Heart right ventricle (tissue), 16 donors: ENCODE measurements around the gene PALD1. TPM values are rescaled to one million over a fixed set of nuclear protein-coding genes. Genes with fewer than 3 reads are reported as not detected.

Source experiments
- ATAC-seq, 8 donors: fragments of 200-7000 bp; cut with Tn5 transposase; one replicate each; pipeline ENCODE4 v1.9.1; 2020; ENCODE audit warnings: mild to moderate bottlenecking in 8 of 8, moderate library complexity in 8 of 8, moderate number of reproducible peaks in 1 of 8
- DNase-seq, 2 donors: peaks; one replicate each; pipeline ENCODE4 v3.0.0-alpha.2; 2020
- H3K27ac ChIP-seq, 10 donors: fragments of 200-600 bp; sonication (generic) in 2 of 10; one replicate each; pipeline versions ENCODE4 v1.5.0 to v1.8.0; 2020 to 2022; ENCODE audit warnings: mild to moderate bottlenecking in 3 of 10
- H3K27me3 ChIP-seq, 7 donors: fragments of 200-600 bp; one replicate each; pipeline ENCODE4 v1.8.0; 2021 to 2022; ENCODE audit warnings: mild to moderate bottlenecking in 2 of 7
- H3K36me3 ChIP-seq, 9 donors: fragments of 200-600 bp; sonication (generic) in 1 of 9; one replicate each; pipeline versions ENCODE4 v1.5.0 to v1.8.0; 2020 to 2022; ENCODE audit warnings: mild to moderate bottlenecking in 2 of 9
- H3K4me1 ChIP-seq, 9 donors: fragments of 200-600 bp; sonication (generic) in 1 of 9; one replicate each; pipeline versions ENCODE4 v1.5.0 to v1.8.0; 2020 to 2022; ENCODE audit warnings: mild to moderate bottlenecking in 4 of 9
- H3K4me3 ChIP-seq, 10 donors: fragments of 200-600 bp; sonication (generic) in 2 of 10; one replicate each; pipeline versions ENCODE4 v1.5.0 to v1.8.0; 2020 to 2022; ENCODE audit warnings: mild to moderate bottlenecking in 7 of 10, moderate library complexity in 2 of 10
- H3K9me3 ChIP-seq, 11 donors: fragments of 200-600 bp in 10 of 11; sonication (generic) in 2 of 11; one replicate each; pipeline versions ENCODE4 v1.5.0 to v1.8.0; 2013 to 2022; ENCODE audit warnings: mild to moderate bottlenecking in 2 of 11, control low read depth in 1 of 11, moderate library complexity in 1 of 11
- WGBS, 2 donors: extraction: QIAGEN DNeasy Blood & Tissue Kit; methylation state at CpG; one replicate each; pipeline ENCODE4 v1.1.7; 2013; ENCODE audit warnings: inconsistent platforms in 1 of 2; 5-methylcytosine and 5-hydroxymethylcytosine counted together
- intact Hi-C, 10 donors: fragments of 100-400 bp; cut with DNase I; formaldehyde crosslinking; loops; one replicate each; pipeline versions ENCODE4 v1.11.1 to v1.14.2; 2022
- polyA plus RNA-seq, 2 donors: library from polyadenylated mRNA; stranded (reverse); fragments of 200-250 nt; gene quantifications; one replicate each; pipeline ENCODE4 v1.2.3, GENCODE V29; 2013
- total RNA-seq, 10 donors: library from RNA; stranded (reverse); fragmentation: NEBNext Ultra II Directional in 3 of 10; extraction: Animal tissue kit (Norgen Biotek cat#: 25700) in 3 of 10; gene quantifications; one replicate each; pipeline versions ENCODE4 v1.2.1 to v1.2.4, GENCODE V29; 2021 to 2023
- TF ChIP-seq, protein P1 (sequence below), 9 donors: fragments of 200-600 bp; sonication (generic) in 2 of 9; IDR thresholded peaks; one replicate each; pipeline versions ENCODE4 v1.5.0 to v1.8.0; 2021 to 2022; ENCODE audit warnings: antibody characterized with exemption in 9 of 9, mild to moderate bottlenecking in 5 of 9, moderate library complexity in 1 of 9
- donor health status: Arrhythmogenic right ventricular cardiomyopathy.
- donor health status: ischemic (EF 13 %, LVEDD 7.1; RV severe dilation, severe dysfunction).
- donor health status: healthy with polysubstance abuse.
- donor health status: DM: no; HTN: yes; CAD: no.
- donor health status: DM: no; HTN: no; CAD: no.
- donor health status: ischemic (EF 25% LVEDD 6.9; RV normal size, moderate dysfunction).
- donor health status: ischemic (EF 25% LVEDD 5.7; RV mildly dilated, moderate dysfunction).
- donor health status: healthy.
- donor health status: DM: yes; HTN: yes; CAD: no.
- donor health status: Ischemic cardiomyopathy.
- donor health status: ischemic (EF 35%, LVEDD 5.7; RV mildly dilated, moderate dysfunction).
- donor health status: nonischemic (EF 11% LVEDD 7.7; RV severe dilation, severe dysfunction).
- donor health status: DM: yes; HTN: yes; CAD: no.
- donor health status: PGD.
- donor health status: ischemic (EF 29% LVEDD 5.4; RV normal size, mild dysfunction).
- donor health status: nonischemic (EF 23%, LVEDD 6.1; RV moderate dilation, normal function).

PALD1 gene
- total and polyA plus RNA-seq, 12 donors: 4.1 to 10.3 (median 5.9) TPM

DNA sequence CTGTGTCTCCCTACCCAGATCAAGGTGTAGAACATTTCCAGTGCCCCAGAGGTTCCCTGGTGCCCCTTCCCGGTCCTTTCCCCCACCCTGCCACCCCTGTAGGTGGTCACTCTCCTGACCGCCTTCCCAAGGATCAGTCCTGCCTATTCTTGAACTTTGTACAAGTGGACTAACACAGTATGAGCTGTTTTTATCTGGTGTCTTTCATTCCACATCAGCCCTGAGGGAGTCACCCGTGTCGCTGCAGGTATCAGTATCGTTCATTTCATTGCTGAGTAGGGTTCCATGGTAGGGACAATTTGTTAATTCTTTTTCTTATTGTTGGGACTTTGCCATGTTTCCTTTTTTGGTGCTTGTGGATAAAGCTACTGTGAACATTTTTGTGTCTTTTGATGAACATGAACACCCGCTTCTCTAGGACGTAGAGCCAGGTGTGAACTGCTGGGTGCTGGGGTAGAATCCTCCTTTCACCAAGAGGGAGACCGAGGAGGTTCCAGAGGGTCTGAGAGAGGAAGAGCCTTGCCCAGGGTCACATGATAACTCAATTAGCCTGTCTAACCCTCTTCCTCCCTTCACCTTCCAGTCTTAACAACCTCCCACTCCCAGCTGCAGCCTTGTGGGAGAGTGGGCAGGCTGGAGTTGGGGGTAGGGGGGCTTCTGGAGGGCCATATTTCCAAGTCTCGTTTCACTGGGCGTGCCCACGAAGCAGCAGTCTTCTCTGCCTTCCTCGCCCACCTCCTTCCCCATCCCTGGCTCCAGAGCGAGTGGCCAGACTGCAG, 18.0 kb downstream of the PALD1 start:
- H3K9me3 ChIP-seq: no peaks in the 10 kb centered on the region
- TF ChIP-seq, protein P1, sequence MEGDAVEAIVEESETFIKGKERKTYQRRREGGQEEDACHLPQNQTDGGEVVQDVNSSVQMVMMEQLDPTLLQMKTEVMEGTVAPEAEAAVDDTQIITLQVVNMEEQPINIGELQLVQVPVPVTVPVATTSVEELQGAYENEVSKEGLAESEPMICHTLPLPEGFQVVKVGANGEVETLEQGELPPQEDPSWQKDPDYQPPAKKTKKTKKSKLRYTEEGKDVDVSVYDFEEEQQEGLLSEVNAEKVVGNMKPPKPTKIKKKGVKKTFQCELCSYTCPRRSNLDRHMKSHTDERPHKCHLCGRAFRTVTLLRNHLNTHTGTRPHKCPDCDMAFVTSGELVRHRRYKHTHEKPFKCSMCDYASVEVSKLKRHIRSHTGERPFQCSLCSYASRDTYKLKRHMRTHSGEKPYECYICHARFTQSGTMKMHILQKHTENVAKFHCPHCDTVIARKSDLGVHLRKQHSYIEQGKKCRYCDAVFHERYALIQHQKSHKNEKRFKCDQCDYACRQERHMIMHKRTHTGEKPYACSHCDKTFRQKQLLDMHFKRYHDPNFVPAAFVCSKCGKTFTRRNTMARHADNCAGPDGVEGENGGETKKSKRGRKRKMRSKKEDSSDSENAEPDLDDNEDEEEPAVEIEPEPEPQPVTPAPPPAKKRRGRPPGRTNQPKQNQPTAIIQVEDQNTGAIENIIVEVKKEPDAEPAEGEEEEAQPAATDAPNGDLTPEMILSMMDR (IDR thresholded peaks at IDR 0.05): no peak
- ATAC-seq (no peak), DNase-seq (no peak)
- H3K4me3 ChIP-seq: no peak overlapping the region
- H3K4me1 ChIP-seq: peaks cover 3 to 81% (median 65%) of the 10 kb centered on the region in 9 donors
- intact Hi-C loops: no loop called here
- H3K36me3 ChIP-seq: peaks cover 0 to 7% (median 0%) of the 10 kb centered on the region in 9 donors
- H3K27me3 ChIP-seq: no peaks in the 10 kb centered on the region
- WGBS, 2 donors: 81 to 82% methylated on average over 13 of the region's 13 CpGs
- peak overlapping the region in 1 of 10 donors; percentile 15 for H3K27ac ChIP-seq

DNA sequence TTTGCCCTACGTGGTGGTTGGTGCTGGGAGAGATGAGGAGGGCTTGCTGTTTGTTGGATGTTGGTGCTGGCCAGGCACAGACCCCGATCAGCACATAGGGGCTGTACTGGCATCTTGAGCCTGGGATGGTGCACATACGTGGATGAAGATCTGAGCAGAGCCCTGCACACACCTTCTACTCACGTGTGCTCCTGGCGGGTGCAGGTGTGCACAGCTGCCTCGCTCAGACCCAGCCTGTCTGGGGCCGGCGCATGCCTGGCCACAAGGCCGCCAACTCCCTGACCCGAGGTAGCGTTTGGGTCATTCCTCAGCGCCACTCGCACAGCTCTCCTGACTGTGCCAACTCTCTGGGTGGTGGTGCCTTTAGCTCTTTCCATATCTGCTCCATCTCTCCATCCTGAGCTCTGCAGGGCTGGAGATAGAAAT, 18.6 kb downstream of the PALD1 start:
- intact Hi-C loops: no loop called here
- no peaks in the 10 kb centered on the region for H3K9me3 ChIP-seq
- DNase-seq: no peak
- no peaks in the 10 kb centered on the region for H3K27me3 ChIP-seq
- H3K4me1 ChIP-seq: peaks cover 3 to 85% (median 65%) of the 10 kb centered on the region in 9 donors
- H3K4me3 ChIP-seq: no peak overlapping the region
- 91 to 94% methylated on average over 13 of the region's 13 CpGs for WGBS, 2 donors
- no peak for ATAC-seq
- TF ChIP-seq, protein P1 (IDR thresholded peaks at IDR 0.05): no peak
- peaks cover 0 to 7% (median 0%) of the 10 kb centered on the region in 9 donors for H3K36me3 ChIP-seq
- H3K27ac ChIP-seq: no peak overlapping the region

DNA sequence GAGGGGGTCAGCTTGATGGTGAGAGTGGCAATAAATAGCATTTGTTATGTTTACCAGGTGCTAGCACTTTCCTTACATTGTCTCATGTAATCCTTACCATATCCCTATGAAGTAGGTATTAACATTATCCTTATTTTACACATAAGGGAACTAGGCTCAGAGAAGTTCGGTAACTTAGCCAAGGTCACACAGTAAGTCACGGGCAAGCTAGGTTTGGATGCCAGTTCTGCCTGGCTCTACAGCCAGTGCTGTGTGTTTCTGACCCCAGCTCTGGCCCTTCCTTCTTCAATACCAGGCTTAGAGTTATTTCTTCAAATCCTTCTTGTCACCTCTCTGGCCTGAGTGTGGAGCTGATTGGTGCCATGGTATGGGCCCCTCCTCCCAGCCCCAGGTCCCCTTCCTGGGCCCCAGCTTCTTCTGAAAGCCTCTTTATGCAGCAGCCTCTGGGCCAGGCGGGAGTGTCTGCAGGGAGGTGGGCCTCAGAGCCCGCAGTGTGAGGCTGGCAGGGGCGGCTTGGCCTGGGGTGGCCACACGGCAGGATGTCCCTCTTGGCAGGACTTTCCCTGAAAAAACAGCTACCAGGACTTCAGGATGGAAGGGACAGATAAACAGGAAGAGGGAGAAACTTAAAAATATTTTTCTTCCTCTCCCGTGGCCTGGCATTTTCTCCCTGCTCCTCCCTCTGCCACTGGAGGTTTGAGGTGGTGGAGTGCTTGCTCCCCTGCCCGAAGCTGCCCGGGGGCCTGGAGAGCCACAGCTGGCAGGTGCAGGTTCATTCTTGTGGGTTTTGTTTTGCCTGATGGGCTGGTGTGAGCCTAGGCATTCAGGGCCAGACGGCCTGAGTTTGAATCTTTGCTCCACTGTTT, 20.6 kb downstream of the PALD1 start:
- intact Hi-C loops: no loop called here
- no peaks in the 10 kb centered on the region for H3K27me3 ChIP-seq
- 56 to 58% methylated on average over 10 of the region's 10 CpGs for WGBS, 2 donors
- H3K36me3 ChIP-seq: peaks cover 0 to 7% (median 0%) of the 10 kb centered on the region in 9 donors
- peaks cover 3 to 79% (median 44%) of the 10 kb centered on the region in 9 donors for H3K4me1 ChIP-seq
- TF ChIP-seq, protein P1 (IDR thresholded peaks at IDR 0.05): no peak
- no peaks in the 10 kb centered on the region for H3K9me3 ChIP-seq
- DNase-seq (no peak), ATAC-seq (no peak)
- no peak overlapping the region for H3K4me3 ChIP-seq
- peak overlapping the region in 9 of 10 donors; percentile 46 to 82 (median 62) for H3K27ac ChIP-seq

DNA sequence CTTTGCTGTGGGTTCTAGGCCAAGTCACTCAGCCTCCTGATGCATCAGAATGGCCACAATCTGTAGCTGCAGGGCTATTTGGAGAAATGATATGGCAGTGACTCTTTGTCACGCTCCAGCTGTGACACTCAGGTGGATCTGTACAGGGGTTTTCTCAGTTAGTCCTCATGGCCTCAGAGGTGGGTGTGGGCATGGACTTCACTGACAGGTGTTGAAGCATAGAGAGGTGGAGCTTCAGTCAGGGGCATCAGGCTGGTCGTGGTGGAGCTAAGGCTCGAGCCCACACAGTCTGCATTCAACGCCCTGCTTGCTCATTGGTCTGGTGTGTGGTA, 21.2 kb downstream of the PALD1 start:
- intact Hi-C loops: loop anchor here in 1 of 10 donors (10.0 kb wide), 1 partner anchor 95 kb away; the partner anchor contains the start of gene EIF4EBP2
- no peaks in the 10 kb centered on the region for H3K9me3 ChIP-seq
- H3K4me1 ChIP-seq: peaks cover 3 to 74% (median 38%) of the 10 kb centered on the region in 9 donors
- no peak for DNase-seq
- peaks cover 0 to 7% (median 0%) of the 10 kb centered on the region in 9 donors for H3K36me3 ChIP-seq
- no peaks in the 10 kb centered on the region for H3K27me3 ChIP-seq
- WGBS, 2 donors: 73 to 76% methylated on average over 4 of the region's 4 CpGs
- no peak for ATAC-seq
- no peak overlapping the region for H3K4me3 ChIP-seq
- H3K27ac ChIP-seq: peak overlapping the region in 9 of 10 donors; percentile 46 to 82 (median 62)
- TF ChIP-seq, protein P1 (IDR thresholded peaks at IDR 0.05): no peak
